DND-41 (cell line): Measurements from ENCODE around the gene NUCB1.

ENCODE experiments used
- EZH2 ChIP-seq: IDR thresholded peaks from 3 replicates; pipeline ENCODE4 v1.6.1; 2012; ENCODE audit warnings: borderline replicate concordance, low read depth, mild to moderate bottlenecking, moderate library complexity, low read length, inconsistent platforms; ENCODE audit not compliant: severe bottlenecking
- TF ChIP-seq, protein P1 (sequence below): IDR thresholded peaks from 2 replicates; pipeline ENCODE4 v1.5.1; 2012; ENCODE audit warnings: borderline replicate concordance, low read length, moderate library complexity, mild to moderate bottlenecking; ENCODE audit not compliant: poor library complexity, severe bottlenecking; ENCODE audit errors: extremely low read depth

DNA sequence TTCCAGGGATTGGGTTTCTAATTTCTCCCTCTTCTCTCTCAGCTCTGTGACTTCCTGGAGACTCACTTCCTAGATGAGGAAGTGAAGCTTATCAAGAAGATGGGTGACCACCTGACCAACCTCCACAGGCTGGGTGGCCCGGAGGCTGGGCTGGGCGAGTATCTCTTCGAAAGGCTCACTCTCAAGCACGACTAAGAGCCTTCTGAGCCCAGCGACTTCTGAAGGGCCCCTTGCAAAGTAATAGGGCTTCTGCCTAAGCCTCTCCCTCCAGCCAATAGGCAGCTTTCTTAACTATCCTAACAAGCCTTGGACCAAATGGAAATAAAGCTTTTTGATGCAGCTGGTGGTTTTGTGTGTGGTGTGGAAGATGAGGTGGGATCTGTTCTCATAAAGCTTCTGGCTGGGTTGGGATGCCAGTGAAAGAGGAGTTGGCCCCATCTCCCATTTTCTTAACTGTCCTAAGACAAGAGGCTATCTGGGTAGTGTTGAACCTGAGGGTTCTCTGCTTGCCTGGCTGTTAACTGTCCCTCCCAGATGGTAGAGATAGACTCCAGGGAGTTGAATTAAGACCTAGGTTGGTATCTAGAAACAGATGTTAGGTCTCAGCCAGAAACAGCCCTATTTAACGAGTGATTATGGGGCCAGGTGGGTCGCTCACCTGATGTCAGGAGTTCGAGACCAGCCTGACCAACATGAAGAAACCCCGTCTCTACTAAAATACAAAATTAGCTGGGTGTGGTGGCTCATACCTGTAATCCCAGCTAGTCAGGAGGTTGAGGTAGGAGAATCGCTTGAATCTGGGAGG lies 66.6 kb downstream of the NUCB1 start:
- TF ChIP-seq, protein P1, sequence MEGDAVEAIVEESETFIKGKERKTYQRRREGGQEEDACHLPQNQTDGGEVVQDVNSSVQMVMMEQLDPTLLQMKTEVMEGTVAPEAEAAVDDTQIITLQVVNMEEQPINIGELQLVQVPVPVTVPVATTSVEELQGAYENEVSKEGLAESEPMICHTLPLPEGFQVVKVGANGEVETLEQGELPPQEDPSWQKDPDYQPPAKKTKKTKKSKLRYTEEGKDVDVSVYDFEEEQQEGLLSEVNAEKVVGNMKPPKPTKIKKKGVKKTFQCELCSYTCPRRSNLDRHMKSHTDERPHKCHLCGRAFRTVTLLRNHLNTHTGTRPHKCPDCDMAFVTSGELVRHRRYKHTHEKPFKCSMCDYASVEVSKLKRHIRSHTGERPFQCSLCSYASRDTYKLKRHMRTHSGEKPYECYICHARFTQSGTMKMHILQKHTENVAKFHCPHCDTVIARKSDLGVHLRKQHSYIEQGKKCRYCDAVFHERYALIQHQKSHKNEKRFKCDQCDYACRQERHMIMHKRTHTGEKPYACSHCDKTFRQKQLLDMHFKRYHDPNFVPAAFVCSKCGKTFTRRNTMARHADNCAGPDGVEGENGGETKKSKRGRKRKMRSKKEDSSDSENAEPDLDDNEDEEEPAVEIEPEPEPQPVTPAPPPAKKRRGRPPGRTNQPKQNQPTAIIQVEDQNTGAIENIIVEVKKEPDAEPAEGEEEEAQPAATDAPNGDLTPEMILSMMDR = no peak
- TF ChIP-seq EZH2 = no peak
